Breast epithelium (tissue), 3 donors: ENCODE measurements around the gene CREB3L4.

Experiments used
- CTCF ChIP-seq, 3 donors: fragments of 450-650 bp; IDR thresholded peaks; one replicate each; pipeline ENCODE4 v1.5.1; 2016 to 2017; ENCODE audit warnings: antibody characterized with exemption in 3 of 3, mild to moderate bottlenecking in 3 of 3, moderate library complexity in 3 of 3
- POLR2A ChIP-seq: fragments of 450-650 bp; IDR thresholded peaks from one replicate; pipeline ENCODE4 v1.6.1; 2016; ENCODE audit warnings: antibody characterized with exemption, mild to moderate bottlenecking, moderate library complexity

- no peak for TF ChIP-seq CTCF (IDR thresholded peaks at IDR 0.05)
- TF ChIP-seq POLR2A: no peak
Observed at GRCh38 chr1:153936011-153936802, 31.5 kb upstream of the CREB3L4 start.
